GM12878 (cell line): Measurements from ENCODE around the gene RASAL1. TPM values are rescaled to one million over a fixed set of nuclear protein-coding genes. Genes with fewer than 3 reads are reported as not detected.

ENCODE experiments used
- ATF2 ChIP-seq: IDR thresholded peaks from 2 replicates; pipeline ENCODE4 v1.6.1; 2012; ENCODE audit warnings: low read length, inconsistent platforms
- CTCF ChIP-seq, 3 experiments: IDR thresholded peaks in 2 of 3; conservative IDR thresholded peaks in 1 of 3; 2 replicates each; pipeline ENCODE4 v1.5.1; 2011; ENCODE audit warnings: low read depth in 3 of 3, low read length in 3 of 3, mild to moderate bottlenecking in 3 of 3, control low read depth in 2 of 3, moderate library complexity in 2 of 3, inconsistent platforms in 1 of 3, mixed read lengths in 1 of 3; ENCODE audit not compliant: control insufficient read depth in 2 of 3, insufficient read depth in 1 of 3; ENCODE audit errors: extremely low read depth in 1 of 3
- ETV6 ChIP-seq, 2 experiments: fragments of 450-650 bp in 1 of 2; IDR thresholded peaks in 1 of 2; conservative IDR thresholded peaks in 1 of 2; 2 replicates each; pipeline ENCODE4 v1.6.1; 2014; ENCODE audit warnings: antibody characterized with exemption in 1 of 2, borderline replicate concordance in 1 of 2, low read depth in 1 of 2, mild to moderate bottlenecking in 1 of 2, moderate library complexity in 1 of 2
- IKZF2 ChIP-seq, 2 experiments: fragments of 450-650 bp; IDR thresholded peaks; 2 replicates each; pipeline ENCODE4 v1.6.1; 2017; ENCODE audit warnings: mild to moderate bottlenecking in 2 of 2, moderate library complexity in 2 of 2
- MEF2A ChIP-seq: IDR thresholded peaks from 2 replicates; pipeline ENCODE4 v1.6.1; 2011; ENCODE audit warnings: low read depth, mild to moderate bottlenecking, low read length, moderate library complexity; ENCODE audit not compliant: insufficient read depth
- MTA2 ChIP-seq: fragments of 450-650 bp; IDR thresholded peaks from 2 replicates; pipeline ENCODE4 v1.6.1; 2016; ENCODE audit warnings: low read depth, mild to moderate bottlenecking, moderate library complexity
- NFXL1 ChIP-seq: fragments of 450-650 bp; IDR thresholded peaks from 2 replicates; pipeline ENCODE4 v1.6.1; 2017; ENCODE audit warnings: antibody characterized with exemption, mild to moderate bottlenecking, borderline replicate concordance
- NKRF ChIP-seq: fragments of 450-650 bp; conservative IDR thresholded peaks from 2 replicates; pipeline ENCODE4 v1.6.1; 2017; ENCODE audit warnings: mild to moderate bottlenecking, moderate library complexity
- RCOR1 ChIP-seq: conservative IDR thresholded peaks from 2 replicates; pipeline ENCODE4 v1.6.1; 2012; ENCODE audit warnings: low read depth, low read length, improper control_type of control experiment
- RELB ChIP-seq: fragments of 450-650 bp; IDR thresholded peaks from 2 replicates; pipeline ENCODE4 v1.6.1; 2017; ENCODE audit warnings: low read depth, mild to moderate bottlenecking, moderate library complexity
- REST ChIP-seq: IDR thresholded peaks from 2 replicates; pipeline ENCODE4 v1.6.1; 2012; ENCODE audit warnings: mild to moderate bottlenecking, low read depth, low read length
- SUZ12 ChIP-seq: fragments of 200-600 bp; sonication (generic); IDR thresholded peaks from one replicate; pipeline ENCODE4 v1.6.1; 2018; ENCODE audit warnings: antibody characterized with exemption, mild to moderate bottlenecking; ENCODE audit not compliant: unreplicated experiment
- polyA plus RNA-seq, 11 experiments: library from polyadenylated mRNA; depleted of rRNA in 4 of 11; unstranded in 6 of 11; stranded (reverse) in 5 of 11; fragments of >200 nt; fragmentation: Nextera tagmentation in 4 of 11; fragmentation: Illumina TruSeq in 1 of 11; extraction: Ambion mirVana in 4 of 11; extraction: Trizol in 1 of 11; gene quantifications; 1 replicate in 1 of 11; 2 replicates in 10 of 11; pipeline versions ENCODE4 v1.2.1 to v1.2.3, GENCODE V29; 2011 to 2016; ENCODE audit warnings: inconsistent platforms in 2 of 11, missing spikeins in 2 of 11, low read depth in 1 of 11
- total RNA-seq, 4 experiments: library from RNA; depleted of rRNA in 3 of 4; stranded (reverse); fragments of >200 nt in 3 of 4; fragmentation: Illumina TruSeq in 1 of 4; extraction: Trizol in 1 of 4; gene quantifications; 2 replicates each; pipeline versions ENCODE4 v1.2.1 to v1.2.3, GENCODE V29; 2013 to 2021

The RASAL1 gene
- total and polyA plus RNA-seq, 10 of the 15 experiments (the other 5 are each of a cell fraction or from before 2014, with no cell fraction given), result 0.12 to 1.0 (median 0.52) TPM; not detected in 6

GRCh38 chr12:113056631-113057488, 78.7 kb downstream of the RASAL1 start, which contains the start of gene DTX1 (continued):
- no peak for TF ChIP-seq REST
- 0 out of 4 replicates have a peak, but pooled peaks of 1 of the 2 experiments have one; percentile 4 for TF ChIP-seq IKZF2 (IDR thresholded peaks at IDR 0.05)
- TF ChIP-seq NKRF, result 0 out of 2 replicates have a peak, but pooled peaks have one; percentile 58
- TF ChIP-seq NFXL1, result 0 out of 2 replicates have a peak, but pooled peaks have one; percentile 82
- peak in 2 of 3 experiments; percentile 7 to 19; a peak in 2 of 6 replicates for TF ChIP-seq CTCF (IDR thresholded peaks at IDR 0.05 in 2 of 3, conservative IDR thresholded peaks at IDR 0.05 in 1 of 3; ENCODE audit: control insufficient read depth in 2 of 3, extremely low read depth in 1 of 3, insufficient read depth in 1 of 3, low read depth in 3 of 3, low read length in 3 of 3)
- no peak for TF ChIP-seq RELB
- TF ChIP-seq RCOR1, result no peak
- TF ChIP-seq SUZ12, result peak; percentile 85
- TF ChIP-seq ATF2, result no peak
- TF ChIP-seq MEF2A, result no peak
- no peak for TF ChIP-seq ETV6 (conservative IDR thresholded peaks at IDR 0.05 in 1 of 2, IDR thresholded peaks at IDR 0.05 in 1 of 2; ENCODE audit: borderline replicate concordance in 1 of 2, low read depth in 1 of 2)
- TF ChIP-seq MTA2, result no peak
